ENCODE data around the gene WEE2. TPM values are rescaled to one million over a fixed set of nuclear protein-coding genes. Genes with fewer than 3 reads are reported as not detected.

Gene WEE2
- total and polyA plus RNA-seq, 2 of the 13 experiments (the other 11 are each of a cell fraction or from before 2014, with no cell fraction given) = not detected

DNA sequence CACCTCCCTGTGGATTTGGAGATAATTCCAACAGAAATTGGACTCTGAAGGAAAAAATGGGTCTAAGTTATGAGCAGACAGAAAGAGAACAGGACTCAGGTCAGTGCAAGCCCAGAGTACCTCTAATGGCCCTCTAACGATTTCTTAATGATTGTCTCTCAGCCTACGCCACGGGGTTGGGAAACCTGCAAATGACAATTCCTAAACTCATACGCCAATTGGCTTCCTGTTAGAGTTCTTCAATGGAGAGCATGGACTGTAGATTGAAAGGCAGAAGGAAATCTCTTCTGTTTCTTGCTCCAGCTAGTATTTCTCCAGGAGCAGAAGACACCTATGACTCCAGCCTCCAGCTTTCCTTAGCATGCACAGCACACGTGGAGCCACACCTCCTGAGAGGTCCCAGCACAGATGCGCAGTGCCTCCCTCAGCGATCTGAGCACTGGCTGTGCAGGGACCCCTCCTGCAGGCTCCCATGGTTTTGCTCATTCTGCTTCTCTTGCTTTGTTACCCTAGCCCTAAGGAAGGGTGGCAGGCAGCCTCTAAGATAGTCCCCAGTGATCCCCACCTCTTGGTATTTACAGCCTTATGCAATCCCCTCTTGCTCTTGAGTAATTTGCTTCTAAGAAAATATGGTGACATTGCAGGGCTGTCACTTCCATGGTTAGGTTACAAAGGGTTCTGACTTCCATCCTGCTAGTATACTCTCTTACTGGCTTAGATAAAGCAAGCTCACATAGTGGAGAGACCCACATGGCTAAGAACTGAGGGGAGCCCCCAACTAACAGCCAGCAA is 36.3 kb upstream of the WEE2 start:
- intact Hi-C loops (cut with micrococcal nuclease; ENCODE audit: unreplicated experiment) = no loop called here
- ChIA-PET CTCF (ENCODE audit: low intra/inter-chr PET ratio, low total read pairs) (no interaction called here), POLR2A (no interaction called here)
- peaks cover 1 to 7% of the 10 kb centered on the region in 2 experiments; a peak in 1 of 5 replicates for H3K36me3 ChIP-seq (replicated peaks in 1 of 2; ENCODE audit: control insufficient read depth in 1 of 2, insufficient read depth in 2 of 2, low read length in 2 of 2)
- WGBS (ENCODE audit: low lambda C conversion rate) = 85% methylated on average over 7 of the region's 7 CpGs
- H4K20me1 ChIP-seq (ENCODE audit: insufficient read depth, low read length) = no peaks in the 10 kb centered on the region
- no peaks in the 10 kb centered on the region for H3K9me3 ChIP-seq (ENCODE audit: low read length)
- TF ChIP-seq AHR (CRISPR knock-in tag; IDR thresholded peaks at IDR 0.05) (no peak), HNRNPLL (IDR thresholded peaks at IDR 0.05; ENCODE audit: low read depth, low read length, poor library complexity, severe bottlenecking) (no peak), ZNF530 (CRISPR knock-in tag; IDR thresholded peaks at IDR 0.05; ENCODE audit: low read depth) (no peak), ZNF264 (CRISPR knock-in tag; IDR thresholded peaks at IDR 0.05) (no peak), HOXD1 (CRISPR knock-in tag; IDR thresholded peaks at IDR 0.05) (no peak), ZNF496 (CRISPR knock-in tag; IDR thresholded peaks at IDR 0.05; ENCODE audit: insufficient replicate concordance) (no peak), KAT7 (CRISPR knock-in tag; IDR thresholded peaks at IDR 0.05; ENCODE audit: borderline replicate concordance) (no peak), ZNF335 (CRISPR knock-in tag; IDR thresholded peaks at IDR 0.05) (no peak), ZNF138 (CRISPR knock-in tag; IDR thresholded peaks at IDR 0.05; ENCODE audit: low read depth) (no peak), KAT8 (CRISPR knock-in tag; IDR thresholded peaks at IDR 0.05) (no peak), TCF7L2 (IDR thresholded peaks at IDR 0.05; ENCODE audit: low read depth, low read length) (no peak)
- TF ChIP-seq, protein P1, sequence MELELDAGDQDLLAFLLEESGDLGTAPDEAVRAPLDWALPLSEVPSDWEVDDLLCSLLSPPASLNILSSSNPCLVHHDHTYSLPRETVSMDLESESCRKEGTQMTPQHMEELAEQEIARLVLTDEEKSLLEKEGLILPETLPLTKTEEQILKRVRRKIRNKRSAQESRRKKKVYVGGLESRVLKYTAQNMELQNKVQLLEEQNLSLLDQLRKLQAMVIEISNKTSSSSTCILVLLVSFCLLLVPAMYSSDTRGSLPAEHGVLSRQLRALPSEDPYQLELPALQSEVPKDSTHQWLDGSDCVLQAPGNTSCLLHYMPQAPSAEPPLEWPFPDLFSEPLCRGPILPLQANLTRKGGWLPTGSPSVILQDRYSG (CRISPR knock-in tag; IDR thresholded peaks at IDR 0.05) = no peak
- TF ChIP-seq, protein P2, sequence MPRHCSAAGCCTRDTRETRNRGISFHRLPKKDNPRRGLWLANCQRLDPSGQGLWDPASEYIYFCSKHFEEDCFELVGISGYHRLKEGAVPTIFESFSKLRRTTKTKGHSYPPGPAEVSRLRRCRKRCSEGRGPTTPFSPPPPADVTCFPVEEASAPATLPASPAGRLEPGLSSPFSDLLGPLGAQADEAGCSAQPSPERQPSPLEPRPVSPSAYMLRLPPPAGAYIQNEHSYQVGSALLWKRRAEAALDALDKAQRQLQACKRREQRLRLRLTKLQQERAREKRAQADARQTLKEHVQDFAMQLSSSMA (CRISPR knock-in tag; IDR thresholded peaks at IDR 0.05) = no peak
- TF ChIP-seq, protein P3, sequence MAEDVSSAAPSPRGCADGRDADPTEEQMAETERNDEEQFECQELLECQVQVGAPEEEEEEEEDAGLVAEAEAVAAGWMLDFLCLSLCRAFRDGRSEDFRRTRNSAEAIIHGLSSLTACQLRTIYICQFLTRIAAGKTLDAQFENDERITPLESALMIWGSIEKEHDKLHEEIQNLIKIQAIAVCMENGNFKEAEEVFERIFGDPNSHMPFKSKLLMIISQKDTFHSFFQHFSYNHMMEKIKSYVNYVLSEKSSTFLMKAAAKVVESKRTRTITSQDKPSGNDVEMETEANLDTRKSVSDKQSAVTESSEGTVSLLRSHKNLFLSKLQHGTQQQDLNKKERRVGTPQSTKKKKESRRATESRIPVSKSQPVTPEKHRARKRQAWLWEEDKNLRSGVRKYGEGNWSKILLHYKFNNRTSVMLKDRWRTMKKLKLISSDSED (CRISPR knock-in tag; IDR thresholded peaks at IDR 0.05) = no peak
- TF ChIP-seq, protein P4, sequence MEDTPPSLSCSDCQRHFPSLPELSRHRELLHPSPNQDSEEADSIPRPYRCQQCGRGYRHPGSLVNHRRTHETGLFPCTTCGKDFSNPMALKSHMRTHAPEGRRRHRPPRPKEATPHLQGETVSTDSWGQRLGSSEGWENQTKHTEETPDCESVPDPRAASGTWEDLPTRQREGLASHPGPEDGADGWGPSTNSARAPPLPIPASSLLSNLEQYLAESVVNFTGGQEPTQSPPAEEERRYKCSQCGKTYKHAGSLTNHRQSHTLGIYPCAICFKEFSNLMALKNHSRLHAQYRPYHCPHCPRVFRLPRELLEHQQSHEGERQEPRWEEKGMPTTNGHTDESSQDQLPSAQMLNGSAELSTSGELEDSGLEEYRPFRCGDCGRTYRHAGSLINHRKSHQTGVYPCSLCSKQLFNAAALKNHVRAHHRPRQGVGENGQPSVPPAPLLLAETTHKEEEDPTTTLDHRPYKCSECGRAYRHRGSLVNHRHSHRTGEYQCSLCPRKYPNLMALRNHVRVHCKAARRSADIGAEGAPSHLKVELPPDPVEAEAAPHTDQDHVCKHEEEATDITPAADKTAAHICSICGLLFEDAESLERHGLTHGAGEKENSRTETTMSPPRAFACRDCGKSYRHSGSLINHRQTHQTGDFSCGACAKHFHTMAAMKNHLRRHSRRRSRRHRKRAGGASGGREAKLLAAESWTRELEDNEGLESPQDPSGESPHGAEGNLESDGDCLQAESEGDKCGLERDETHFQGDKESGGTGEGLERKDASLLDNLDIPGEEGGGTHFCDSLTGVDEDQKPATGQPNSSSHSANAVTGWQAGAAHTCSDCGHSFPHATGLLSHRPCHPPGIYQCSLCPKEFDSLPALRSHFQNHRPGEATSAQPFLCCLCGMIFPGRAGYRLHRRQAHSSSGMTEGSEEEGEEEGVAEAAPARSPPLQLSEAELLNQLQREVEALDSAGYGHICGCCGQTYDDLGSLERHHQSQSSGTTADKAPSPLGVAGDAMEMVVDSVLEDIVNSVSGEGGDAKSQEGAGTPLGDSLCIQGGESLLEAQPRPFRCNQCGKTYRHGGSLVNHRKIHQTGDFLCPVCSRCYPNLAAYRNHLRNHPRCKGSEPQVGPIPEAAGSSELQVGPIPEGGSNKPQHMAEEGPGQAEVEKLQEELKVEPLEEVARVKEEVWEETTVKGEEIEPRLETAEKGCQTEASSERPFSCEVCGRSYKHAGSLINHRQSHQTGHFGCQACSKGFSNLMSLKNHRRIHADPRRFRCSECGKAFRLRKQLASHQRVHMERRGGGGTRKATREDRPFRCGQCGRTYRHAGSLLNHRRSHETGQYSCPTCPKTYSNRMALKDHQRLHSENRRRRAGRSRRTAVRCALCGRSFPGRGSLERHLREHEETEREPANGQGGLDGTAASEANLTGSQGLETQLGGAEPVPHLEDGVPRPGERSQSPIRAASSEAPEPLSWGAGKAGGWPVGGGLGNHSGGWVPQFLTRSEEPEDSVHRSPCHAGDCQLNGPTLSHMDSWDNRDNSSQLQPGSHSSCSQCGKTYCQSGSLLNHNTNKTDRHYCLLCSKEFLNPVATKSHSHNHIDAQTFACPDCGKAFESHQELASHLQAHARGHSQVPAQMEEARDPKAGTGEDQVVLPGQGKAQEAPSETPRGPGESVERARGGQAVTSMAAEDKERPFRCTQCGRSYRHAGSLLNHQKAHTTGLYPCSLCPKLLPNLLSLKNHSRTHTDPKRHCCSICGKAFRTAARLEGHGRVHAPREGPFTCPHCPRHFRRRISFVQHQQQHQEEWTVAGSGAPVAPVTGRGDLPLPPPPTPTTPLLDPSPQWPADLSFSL (CRISPR knock-in tag; IDR thresholded peaks at IDR 0.05) = no peak
- H3K27ac ChIP-seq (ENCODE audit: extremely low read length, insufficient read depth, low read length) = no peak overlapping the region
- H3K4me2 ChIP-seq (ENCODE audit: low read depth, low read length) = no peak overlapping the region
- H3K4me1 ChIP-seq (ENCODE audit: insufficient read depth, low read length) = no peaks in the 10 kb centered on the region
- no peaks in the 10 kb centered on the region for H3K79me2 ChIP-seq (ENCODE audit: insufficient read depth, low read length)
- FAIRE-seq = no peak
- no peak overlapping the region for H3K4me3 ChIP-seq (replicated peaks in 1 of 3; ENCODE audit: insufficient read depth in 1 of 3, low read depth in 2 of 3, low read length in 3 of 3)
- no peak overlapping the region for H2AFZ ChIP-seq (ENCODE audit: low read length)
- no peaks in the 10 kb centered on the region for H3K27me3 ChIP-seq (ENCODE audit: control insufficient read depth in 1 of 2, insufficient read depth in 2 of 2, low read length in 2 of 2)
- ATAC-seq = no peak
- H3K9ac ChIP-seq (ENCODE audit: insufficient read depth, low read depth, low read length) = no peak overlapping the region
- in situ Hi-C loops (cut with HindIII; ENCODE audit: extremely low pct_ligation_motif_present, low pct_unique_long_range_greater_than_20kb) = no loop called here
- no TSS peak for BruUV-seq (replicated peaks)
- DNase-seq (ENCODE audit: low spot score) = no peak
